ENCODE data around the gene RAB38. TPM values are rescaled to one million over a fixed set of nuclear protein-coding genes. Genes with fewer than 3 reads are reported as not detected.

The RAB38 gene
- total and polyA plus RNA-seq, 3 donors from 2014 or later: 3.9 to 5.9 (median 5.5) TPM

- Histone ChIP-seq H3K4me1 (no peaks in the 10 kb centered on the region), H3K36me3 (ENCODE audit: low read depth, missing control alignments) (no peaks in the 10 kb centered on the region), H3K4me3 (no peak overlapping the region), H3K9me3 (no peaks in the 10 kb centered on the region), H3K27ac (no peak overlapping the region), H3K27me3 (no peaks in the 10 kb centered on the region)
- 82 to 86% methylated on average over 4 of the region's 4 CpGs for WGBS, 2 donors
- intact Hi-C loops (cut with DNase I; ENCODE audit: low total_unique reads): no loop called here
- no peak for DNase-seq
- TF ChIP-seq CTCF (IDR thresholded peaks at IDR 0.05): no peak
- TF ChIP-seq POLR2A (IDR thresholded peaks at IDR 0.05): no peak
Measured at GRCh38 chr11:88157370-88157769, 17.9 kb downstream of the RAB38 start.

- no peak overlapping the region for H3K27ac ChIP-seq
- no peaks in the 10 kb centered on the region for H3K36me3 ChIP-seq (ENCODE audit: low read depth, missing control alignments)
- intact Hi-C loops (cut with DNase I; ENCODE audit: low total_unique reads): no loop called here
Measured at GRCh38 chr11:88152381-88152780, 22.9 kb downstream of the RAB38 start.

GRCh38 chr11:88151709-88152265 is 23.5 kb downstream of the RAB38 start:
- Histone ChIP-seq H3K9me3 (no peaks in the 10 kb centered on the region), H3K4me3 (no peak overlapping the region), H3K27me3 (no peaks in the 10 kb centered on the region), H3K4me1 (no peaks in the 10 kb centered on the region), H3K27ac (no peak overlapping the region), H3K36me3 (ENCODE audit: low read depth, missing control alignments) (no peaks in the 10 kb centered on the region)
- DNase-seq: no peak
- intact Hi-C loops (cut with DNase I; ENCODE audit: low total_unique reads): no loop called here
- no peak for TF ChIP-seq POLR2A (IDR thresholded peaks at IDR 0.05)
- TF ChIP-seq CTCF (IDR thresholded peaks at IDR 0.05): no peak
- WGBS, 2 donors: 77 to 84% methylated on average over 5 of the region's 5 CpGs

More at GRCh38 chr11:88152381-88152780, 22.9 kb downstream of the RAB38 start:
- no peak for TF ChIP-seq CTCF (IDR thresholded peaks at IDR 0.05)
- no peak for TF ChIP-seq POLR2A (IDR thresholded peaks at IDR 0.05)
- no peak for DNase-seq
- no peaks in the 10 kb centered on the region for H3K4me1 ChIP-seq
- no peaks in the 10 kb centered on the region for H3K9me3 ChIP-seq
- no peak overlapping the region for H3K4me3 ChIP-seq
- H3K27me3 ChIP-seq: no peaks in the 10 kb centered on the region

GRCh38 chr11:88146106-88146505 is 29.1 kb downstream of the RAB38 start:
- H3K4me3 ChIP-seq: no peak overlapping the region
- no peaks in the 10 kb centered on the region for H3K27me3 ChIP-seq
- H3K27ac ChIP-seq: no peak overlapping the region
- 91 to 92% methylated on average over 1 of the region's 1 CpG for WGBS, 2 donors
- no peak for DNase-seq
- H3K4me1 ChIP-seq: no peaks in the 10 kb centered on the region
- intact Hi-C loops (cut with DNase I; ENCODE audit: low total_unique reads): no loop called here
- H3K9me3 ChIP-seq: no peaks in the 10 kb centered on the region
- TF ChIP-seq CTCF (IDR thresholded peaks at IDR 0.05): no peak
- TF ChIP-seq POLR2A (IDR thresholded peaks at IDR 0.05): no peak
- no peaks in the 10 kb centered on the region for H3K36me3 ChIP-seq (ENCODE audit: low read depth, missing control alignments)

- DNase-seq: no peak
- intact Hi-C loops (cut with DNase I; ENCODE audit: low total_unique reads): no loop called here
- TF ChIP-seq POLR2A (IDR thresholded peaks at IDR 0.05) (no peak), CTCF (IDR thresholded peaks at IDR 0.05) (no peak)
Measured at GRCh38 chr11:88139865-88140264, 35.4 kb downstream of the RAB38 start.

More at GRCh38 chr11:88139865-88140264, 35.4 kb downstream of the RAB38 start:
- H3K9me3 ChIP-seq: no peaks in the 10 kb centered on the region
- no peak overlapping the region for H3K4me3 ChIP-seq
- no peak overlapping the region for H3K27ac ChIP-seq
- WGBS, 2 donors: 32 to 50% methylated on average over 1 of the region's 1 CpG
- H3K27me3 ChIP-seq: no peaks in the 10 kb centered on the region
- no peaks in the 10 kb centered on the region for H3K36me3 ChIP-seq (ENCODE audit: low read depth, missing control alignments)
- no peaks in the 10 kb centered on the region for H3K4me1 ChIP-seq
